GM12874 (cell line): ENCODE results near the gene CRYBB1.

Experiments used
- CTCF ChIP-seq: IDR thresholded peaks from 2 replicates; pipeline ENCODE4 v1.5.1; 2011; ENCODE audit warnings: low read depth, mild to moderate bottlenecking, control low read depth, low read length, moderate library complexity; ENCODE audit not compliant: insufficient read depth

Gene CRYBB1

GRCh38 chr22:26580240-26580962 is 37.4 kb downstream of the CRYBB1 start:
- no peak for TF ChIP-seq CTCF

GRCh38 chr22:26579331-26579886 is 38.4 kb downstream of the CRYBB1 start:
- TF ChIP-seq CTCF: no peak

DNA sequence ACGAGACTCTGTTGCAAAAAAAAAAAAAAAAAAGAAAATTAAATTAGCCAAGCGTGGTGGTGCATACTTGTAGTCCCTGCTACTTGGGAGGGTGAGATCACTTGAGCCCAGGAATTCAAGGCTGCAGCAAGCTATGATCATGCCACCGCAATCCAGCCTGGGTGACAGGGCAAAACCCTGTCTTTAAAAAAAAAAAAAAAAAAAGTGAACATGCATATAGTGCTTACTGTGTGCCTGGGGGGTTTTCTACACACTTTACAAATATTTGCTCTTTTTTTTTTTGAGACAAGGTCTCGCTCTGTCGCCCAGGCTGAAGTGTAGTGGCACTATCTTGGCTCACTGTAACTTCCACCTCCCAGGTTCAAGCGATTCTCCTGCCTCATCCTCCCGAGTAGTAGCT is 40.7 kb downstream of the CRYBB1 start:
- no peak for TF ChIP-seq CTCF

DNA sequence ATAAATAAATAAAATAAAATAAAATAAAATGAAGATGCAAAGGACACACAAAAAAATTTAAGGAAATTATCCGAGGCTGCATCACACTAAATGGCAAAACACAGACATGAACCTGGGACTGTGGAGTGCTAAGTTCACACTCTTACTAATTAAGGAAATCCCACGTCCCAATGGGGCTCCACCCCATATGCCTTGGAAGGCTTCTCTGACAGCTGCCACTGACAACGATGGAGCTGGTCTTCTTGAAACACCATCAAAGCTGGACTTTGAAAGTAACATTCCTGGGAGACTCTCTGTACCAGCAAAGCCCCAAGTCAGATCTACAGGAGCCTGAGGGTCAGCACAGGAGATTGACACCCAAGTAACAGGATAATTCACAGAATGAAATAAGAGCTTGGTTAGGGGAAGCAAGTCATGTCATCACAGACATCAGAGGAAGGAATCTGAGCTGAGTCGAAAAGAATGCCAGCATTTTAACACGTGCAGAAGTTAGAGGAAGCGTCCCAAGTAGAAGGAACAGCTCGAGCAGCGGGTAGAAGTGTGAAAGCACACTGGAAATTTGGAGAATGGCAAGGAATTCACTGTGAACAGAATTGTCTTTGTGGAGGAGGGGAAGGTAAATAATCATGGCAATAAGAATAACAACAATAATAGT is 41.7 kb downstream of the CRYBB1 start:
- no peak for TF ChIP-seq CTCF

- TF ChIP-seq CTCF: no peak
These were observed 43.7 kb downstream of the CRYBB1 start for GRCh38 chr22:26574001-26574723.

- TF ChIP-seq CTCF: no peak
These were observed 44.7 kb downstream of the CRYBB1 start for GRCh38 chr22:26573026-26573662.
